Measurements from ENCODE around the gene DERL2. TPM values are rescaled to one million over a fixed set of nuclear protein-coding genes. Genes with fewer than 3 reads are reported as not detected.
A peak's percentile ranks its signal among the peaks of the same experiment; 100 is the strongest.

The DERL2 gene
- total RNA-seq, 3 donors from 2014 or later = 27.2 to 50.1 (median 41.6) TPM

DNA sequence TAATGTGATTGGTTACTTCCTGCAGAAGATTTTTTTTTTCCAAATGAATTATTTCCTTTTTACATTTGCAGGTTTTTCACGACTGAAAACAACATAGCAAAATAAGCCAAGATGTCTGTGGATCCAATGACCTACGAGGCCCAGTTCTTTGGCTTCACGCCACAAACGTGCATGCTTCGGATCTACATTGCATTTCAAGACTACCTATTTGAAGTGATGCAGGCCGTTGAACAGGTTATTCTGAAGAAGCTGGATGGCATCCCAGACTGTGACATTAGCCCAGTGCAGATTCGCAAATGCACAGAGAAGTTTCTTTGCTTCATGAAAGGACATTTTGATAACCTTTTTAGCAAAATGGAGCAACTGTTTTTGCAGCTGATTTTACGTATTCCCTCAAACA lies 2.8 kb upstream of the DERL2 start:
- intact Hi-C loops (cut with DNase I; ENCODE audit: low total_unique reads) = no loop called here
- no peaks in the 10 kb centered on the region for H3K36me3 ChIP-seq
- H3K27me3 ChIP-seq = no peaks in the 10 kb centered on the region
- H3K4me3 ChIP-seq = no peak overlapping the region
- H3K4me1 ChIP-seq = peaks cover 5 to 7% of the 10 kb centered on the region in 2 donors
- DNase-seq (ENCODE audit: low spot score in 2 of 2) = no peak
- H3K27ac ChIP-seq = no peak overlapping the region
- TF ChIP-seq POLR2A (IDR thresholded peaks at IDR 0.05) = no peak
- no peak for TF ChIP-seq POLR2AphosphoS5 (IDR thresholded peaks at IDR 0.05)
- TF ChIP-seq, protein P1, sequence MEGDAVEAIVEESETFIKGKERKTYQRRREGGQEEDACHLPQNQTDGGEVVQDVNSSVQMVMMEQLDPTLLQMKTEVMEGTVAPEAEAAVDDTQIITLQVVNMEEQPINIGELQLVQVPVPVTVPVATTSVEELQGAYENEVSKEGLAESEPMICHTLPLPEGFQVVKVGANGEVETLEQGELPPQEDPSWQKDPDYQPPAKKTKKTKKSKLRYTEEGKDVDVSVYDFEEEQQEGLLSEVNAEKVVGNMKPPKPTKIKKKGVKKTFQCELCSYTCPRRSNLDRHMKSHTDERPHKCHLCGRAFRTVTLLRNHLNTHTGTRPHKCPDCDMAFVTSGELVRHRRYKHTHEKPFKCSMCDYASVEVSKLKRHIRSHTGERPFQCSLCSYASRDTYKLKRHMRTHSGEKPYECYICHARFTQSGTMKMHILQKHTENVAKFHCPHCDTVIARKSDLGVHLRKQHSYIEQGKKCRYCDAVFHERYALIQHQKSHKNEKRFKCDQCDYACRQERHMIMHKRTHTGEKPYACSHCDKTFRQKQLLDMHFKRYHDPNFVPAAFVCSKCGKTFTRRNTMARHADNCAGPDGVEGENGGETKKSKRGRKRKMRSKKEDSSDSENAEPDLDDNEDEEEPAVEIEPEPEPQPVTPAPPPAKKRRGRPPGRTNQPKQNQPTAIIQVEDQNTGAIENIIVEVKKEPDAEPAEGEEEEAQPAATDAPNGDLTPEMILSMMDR (IDR thresholded peaks at IDR 0.05) = no peak
- no peaks in the 10 kb centered on the region for H3K9me3 ChIP-seq

DNA sequence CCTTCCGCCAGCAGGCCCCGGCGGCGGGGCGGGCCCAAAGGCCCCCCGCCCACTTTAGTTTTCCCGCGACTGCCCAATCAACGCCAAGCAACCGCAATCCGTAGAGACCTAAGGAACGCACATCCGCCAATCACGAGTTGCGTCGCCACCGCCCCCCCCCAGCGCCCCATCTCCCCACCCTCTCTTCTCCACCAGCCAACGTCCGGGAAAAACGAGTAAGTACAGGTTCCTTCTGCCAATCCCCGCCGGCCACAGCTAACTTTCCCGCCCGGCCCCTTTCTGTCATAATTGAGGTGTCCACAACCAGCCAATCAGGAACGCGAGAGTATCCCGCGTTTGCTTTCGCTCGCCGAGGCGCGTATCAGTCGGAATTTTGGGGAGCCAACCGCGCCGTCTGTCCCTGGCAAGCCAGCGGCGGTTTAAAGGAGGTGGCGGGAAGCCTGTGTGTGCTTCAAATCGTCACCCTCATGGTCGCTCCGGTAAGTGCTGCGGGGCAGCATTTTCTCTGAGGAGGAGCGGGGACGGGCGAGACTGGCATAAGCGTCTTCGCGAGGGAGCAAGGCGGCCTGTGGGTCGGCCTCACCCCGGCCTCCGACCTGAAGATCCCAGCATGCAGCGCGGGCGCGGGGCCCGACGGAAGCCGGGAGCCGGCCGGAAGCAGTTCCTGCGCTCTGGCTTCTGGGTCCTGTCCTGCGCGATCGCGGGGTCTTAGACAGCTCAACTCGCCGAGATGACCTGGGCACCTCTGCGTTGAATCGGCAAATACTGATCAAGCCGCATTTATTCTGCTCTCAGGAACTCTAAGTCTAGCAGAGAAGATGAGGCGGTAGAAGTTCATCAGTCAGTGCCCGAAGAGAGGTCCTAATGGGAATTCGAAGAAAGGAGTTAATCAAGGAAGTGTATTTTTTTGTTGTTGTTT lies 487 bp upstream of the DERL2 start, which contains the start of gene MIS12:
Gene MIS12 (plus strand): TSS at position 361 of the 919 bp plus-strand sequence. CDS start 2,297 bp downstream, outside the sequence.
- intact Hi-C loops (cut with DNase I; ENCODE audit: low total_unique reads) = no loop called here

DNA sequence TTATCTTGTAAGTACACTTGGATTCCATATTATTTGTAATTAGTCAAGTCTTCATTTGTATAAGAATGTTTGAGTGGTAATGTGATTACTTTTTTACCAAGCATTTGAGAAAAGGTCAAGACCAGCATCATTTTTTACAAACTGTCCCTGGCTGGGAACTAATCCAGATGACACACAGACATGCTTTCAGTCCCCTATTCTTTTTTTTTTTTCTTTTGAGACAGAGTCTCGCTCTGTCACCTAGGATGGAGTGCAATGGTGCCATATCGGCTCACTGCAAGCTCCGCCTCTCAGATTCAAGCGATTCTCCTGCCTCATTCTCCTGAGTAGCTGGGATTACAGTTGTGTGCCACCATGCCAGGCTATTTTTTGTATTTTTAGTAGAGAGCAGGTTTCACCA lies 4.5 kb downstream of the DERL2 start:
- Histone ChIP-seq H3K4me3 (no peak overlapping the region), H3K9me3 (no peaks in the 10 kb centered on the region), H3K27ac (no peak overlapping the region), H3K27me3 (no peaks in the 10 kb centered on the region), H3K4me1 (no peaks in the 10 kb centered on the region), H3K36me3 (peaks cover 16% of the 10 kb centered on the region)
- intact Hi-C loops (cut with DNase I; ENCODE audit: low total_unique reads) = no loop called here
- no peak for DNase-seq (ENCODE audit: low spot score in 2 of 2)
- TF ChIP-seq POLR2AphosphoS5 (IDR thresholded peaks at IDR 0.05) (no peak), POLR2A (IDR thresholded peaks at IDR 0.05) (no peak)
- TF ChIP-seq, protein P1 (IDR thresholded peaks at IDR 0.05) = no peak

More for the DNA sequence above, 487 bp upstream of the DERL2 start, which contains the start of gene MIS12:
- H3K27ac ChIP-seq = peak within 1 kb of the TSS; percentile 98 to 99
- TF ChIP-seq, protein P1 (IDR thresholded peaks at IDR 0.05) = no peak
- peak; percentile 78 for TF ChIP-seq POLR2A (IDR thresholded peaks at IDR 0.05)
- TF ChIP-seq POLR2AphosphoS5 (IDR thresholded peaks at IDR 0.05) = peak; percentile 93 to 95 (median 93)
- peaks cover 5 to 7% of the 10 kb centered on the region in 2 donors for H3K4me1 ChIP-seq
- H3K27me3 ChIP-seq = no peaks in the 10 kb centered on the region
- H3K9me3 ChIP-seq = no peaks in the 10 kb centered on the region
- peak; percentile 99 to 100 for DNase-seq (ENCODE audit: low spot score in 2 of 2)
- H3K36me3 ChIP-seq = no peaks in the 10 kb centered on the region
- peak within 1 kb of the TSS; percentile 78 to 97 (median 95) for H3K4me3 ChIP-seq

DNA sequence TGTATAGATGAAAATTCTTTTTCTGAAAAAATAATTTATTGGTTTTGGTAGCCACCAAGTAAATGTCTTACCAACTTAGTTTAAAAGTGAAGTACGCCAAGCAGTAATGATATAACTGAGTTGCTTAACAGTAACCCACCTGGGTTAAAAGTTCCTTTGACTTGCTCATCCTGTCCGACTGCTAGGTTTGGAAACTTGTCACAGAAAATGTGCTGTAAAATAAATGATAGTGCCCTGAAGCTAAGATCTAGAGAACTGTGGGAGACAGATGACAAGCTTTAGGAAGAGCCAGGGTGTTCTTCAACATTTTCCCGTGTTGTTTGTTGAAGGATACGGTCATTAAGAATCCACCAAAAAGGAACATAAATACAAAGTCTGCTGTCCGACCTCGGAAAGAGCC lies 5.0 kb downstream of the DERL2 start:
- H3K36me3 ChIP-seq = peaks cover 16% of the 10 kb centered on the region
- DNase-seq (ENCODE audit: low spot score in 2 of 2) = no peak
- intact Hi-C loops (cut with DNase I; ENCODE audit: low total_unique reads) = no loop called here
- H3K27me3 ChIP-seq = no peaks in the 10 kb centered on the region
- no peak overlapping the region for H3K27ac ChIP-seq
- no peak for TF ChIP-seq POLR2AphosphoS5 (IDR thresholded peaks at IDR 0.05)
- TF ChIP-seq, protein P1 (IDR thresholded peaks at IDR 0.05) = no peak
- no peak for TF ChIP-seq POLR2A (IDR thresholded peaks at IDR 0.05)
- no peak overlapping the region for H3K4me3 ChIP-seq
- no peaks in the 10 kb centered on the region for H3K4me1 ChIP-seq
- no peaks in the 10 kb centered on the region for H3K9me3 ChIP-seq

DNA sequence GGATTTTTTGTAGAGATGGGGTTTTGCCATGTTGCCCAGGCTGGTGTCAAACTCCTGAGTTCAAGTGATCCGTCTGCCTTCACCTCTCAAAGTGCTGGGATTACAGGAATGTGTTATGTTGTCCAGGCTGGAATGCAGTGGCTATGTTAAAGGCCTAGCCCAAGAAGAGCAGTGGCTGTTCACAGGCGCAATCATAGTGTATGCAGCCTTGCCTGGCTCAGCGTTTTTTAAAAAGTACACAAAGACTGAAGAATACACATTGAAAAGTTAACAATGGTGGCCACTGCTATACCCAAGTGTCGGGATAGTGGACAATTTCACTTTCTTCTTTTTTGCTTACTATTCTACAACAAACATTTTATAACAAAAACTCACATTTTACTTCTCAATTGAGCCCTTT lies 7.0 kb downstream of the DERL2 start:
- DNase-seq (ENCODE audit: low spot score in 2 of 2) = no peak
- Histone ChIP-seq H3K27me3 (no peaks in the 10 kb centered on the region), H3K27ac (no peak overlapping the region), H3K4me3 (no peak overlapping the region), H3K4me1 (no peaks in the 10 kb centered on the region), H3K36me3 (peaks cover 16% of the 10 kb centered on the region), H3K9me3 (no peaks in the 10 kb centered on the region)
- TF ChIP-seq POLR2AphosphoS5 (IDR thresholded peaks at IDR 0.05) = no peak
- TF ChIP-seq, protein P1 (IDR thresholded peaks at IDR 0.05) = no peak
- no peak for TF ChIP-seq POLR2A (IDR thresholded peaks at IDR 0.05)
- intact Hi-C loops (cut with DNase I; ENCODE audit: low total_unique reads) = no loop called here

All from breast epithelium (tissue), 4 donors.